ENCODE results near the gene CNPY2. TPM values are rescaled to one million over a fixed set of nuclear protein-coding genes. Genes with fewer than 3 reads are reported as not detected.

Gene CNPY2
- total and polyA plus RNA-seq, 2 donors (not counting 3 experiments of a cell fraction or from before 2014, with no cell fraction given) = 183 to 256 TPM

- FAIRE-seq (no peak), DNase-seq (ENCODE audit: low read depth, low spot score) (no peak)
- ChIA-PET POLR2A (interaction anchor here (0.7 to 1.0 kb wide), 3 partner anchors 12 to 27 kb away, joined by 4 to 5 read pairs (median 4); partner anchors contain the start of genes CNPY2 and STAT2), CTCF (interaction anchor here (0.8 to 2.7 kb wide), 7 partner anchors 13 to 143 kb away, joined by 3 to 13 read pairs (median 4); partner anchors contain the start of genes CNPY2, SMARCC2, STAT2 and TIMELESS)
- peak overlapping the region; percentile 85 for H3K4me2 ChIP-seq (ENCODE audit: insufficient read depth, low read length)
- H3K4me1 ChIP-seq (ENCODE audit: control insufficient read depth, extremely low read depth, insufficient read depth, low read length) = peaks cover 16% of the 10 kb centered on the region
- peak overlapping the region; percentile 89 for H3K9ac ChIP-seq (replicated peaks; ENCODE audit: extremely low read depth, insufficient read depth, low read length)
- no peaks in the 10 kb centered on the region for H3K9me1 ChIP-seq (replicated peaks; ENCODE audit: control insufficient read depth, extremely low read depth, insufficient read depth, low read length)
- peak overlapping the region; percentile 97 for H3K27ac ChIP-seq (ENCODE audit: insufficient read depth, low read depth, low read length)
- intact Hi-C loops (cut with micrococcal nuclease) = loop anchor here (1.0 kb wide), 1 partner anchor 32 kb away; the partner anchor contains the start of gene CS
- no peaks in the 10 kb centered on the region for H3K36me3 ChIP-seq (ENCODE audit: control insufficient read depth in 2 of 2, extremely low read depth in 1 of 2, insufficient read depth in 2 of 2, low read length in 2 of 2)
- H3K4me3 ChIP-seq (replicated peaks in 1 of 3; ENCODE audit: insufficient read depth in 1 of 3, low read depth in 1 of 3, low read length in 3 of 3) = peak overlapping the region in 2 of 3 experiments; percentile 49 to 70
- no TSS peak for BruUV-seq (replicated peaks)
- H4K20me1 ChIP-seq (replicated peaks; ENCODE audit: control insufficient read depth, extremely low read depth, insufficient read depth, low read length) = no peaks in the 10 kb centered on the region
- no peaks in the 10 kb centered on the region for H3K9me3 ChIP-seq (replicated peaks; ENCODE audit: control insufficient read depth, insufficient read depth, low read length)
- peak overlapping the region; percentile 63 for H2AFZ ChIP-seq (ENCODE audit: low read depth, low read length)
- dilution Hi-C loops (cut with MboI; ENCODE audit: extremely low pct_ligation_motif_present, low sequenced_read_pairs) = no loop called here
- TF ChIP-seq MAX (IDR thresholded peaks at IDR 0.05; ENCODE audit: insufficient read depth, insufficient read length) (no peak), POLR2A (IDR thresholded peaks at IDR 0.05; ENCODE audit: low read depth, low read length) (no peak), FOS (IDR thresholded peaks at IDR 0.05; ENCODE audit: borderline replicate concordance, insufficient read depth, low read length) (no peak), CTCF (IDR thresholded peaks at IDR 0.05; ENCODE audit: extremely low read depth in 1 of 2, insufficient read depth in 1 of 2, low read depth in 1 of 2, low read length in 2 of 2) (no peak), GATA2 (IDR thresholded peaks at IDR 0.05; ENCODE audit: insufficient read depth, insufficient read length, low read depth, low read length) (no peak)
- no peaks in the 10 kb centered on the region for H3K79me2 ChIP-seq (ENCODE audit: control insufficient read depth, insufficient read depth, low read length)
- H3K27me3 ChIP-seq (ENCODE audit: control insufficient read depth in 2 of 2, insufficient read depth in 2 of 2, low read length in 2 of 2) = no peaks in the 10 kb centered on the region
Observed at GRCh38 chr12:56332512-56333196, 16.9 kb upstream of the CNPY2 start.
